HG03521 (cell line): ENCODE measurements around the gene TMEM185A.
"Not testable (repeated sequence)": the region's sequence is repeated elsewhere in the genome, so short reads cannot be mapped to it uniquely, and the experiment has no call there.

ENCODE experiments used
- ATAC-seq: cut with Tn5 transposase; IDR thresholded peaks from one replicate; pipeline ENCODE4 v1.9.1; 2021; ENCODE audit warnings: mild to moderate bottlenecking, moderate library complexity; ENCODE audit not compliant: unreplicated experiment

The TMEM185A gene

GRCh38 chrX:149628280-149628679 lies 3.3 kb downstream of the TMEM185A start:
- no peak for ATAC-seq

GRCh38 chrX:149626829-149627228 lies 4.8 kb downstream of the TMEM185A start:
- ATAC-seq = not testable (repeated sequence)

- not testable (repeated sequence) for ATAC-seq
These were observed 11.9 kb downstream of the TMEM185A start for GRCh38 chrX:149619662-149620061.

- ATAC-seq = no peak
These were observed 12.7 kb downstream of the TMEM185A start for GRCh38 chrX:149618871-149619270.

GRCh38 chrX:149611623-149612175 lies 19.9 kb downstream of the TMEM185A start:
- ATAC-seq = no peak

GRCh38 chrX:149610511-149610910 lies 21.1 kb downstream of the TMEM185A start:
- ATAC-seq = no peak

GRCh38 chrX:149607699-149608098 lies 23.9 kb downstream of the TMEM185A start:
- no peak for ATAC-seq

- ATAC-seq = not testable (repeated sequence)
These were observed 26.2 kb downstream of the TMEM185A start for GRCh38 chrX:149605248-149605885.

GRCh38 chrX:149598603-149599002 lies 33.0 kb downstream of the TMEM185A start:
- not testable (repeated sequence) for ATAC-seq

- ATAC-seq = not testable (repeated sequence)
These were observed 35.6 kb downstream of the TMEM185A start for GRCh38 chrX:149595943-149596342.

GRCh38 chrX:149595214-149595613 lies 36.4 kb downstream of the TMEM185A start, which contains the start of gene HSFX2:
Gene HSFX2 (minus strand): TSS chrX:149595314. CDS start chrX:149594700, 614 bp downstream.
- ATAC-seq = not testable (repeated sequence)

- not testable (repeated sequence) for ATAC-seq
These were observed 40.6 kb downstream of the TMEM185A start for GRCh38 chrX:149590993-149591392.

- ATAC-seq = not testable (repeated sequence)
These were observed 44.2 kb downstream of the TMEM185A start, which contains the start of gene MAGEA9B for GRCh38 chrX:149587359-149587758. Gene MAGEA9B (minus strand): TSS chrX:149587459. CDS start chrX:149583179, 4,280 bp downstream.

- not testable (repeated sequence) for ATAC-seq
These were observed 46.0 kb downstream of the TMEM185A start for GRCh38 chrX:149585631-149586030.

- peak; percentile 100 for ATAC-seq
These were observed 58.1 kb downstream of the TMEM185A start for GRCh38 chrX:149573456-149573855.

- ATAC-seq = no peak
These were observed 58.8 kb downstream of the TMEM185A start for GRCh38 chrX:149572743-149573142.

GRCh38 chrX:149571770-149572169 lies 59.8 kb downstream of the TMEM185A start:
- no peak for ATAC-seq

GRCh38 chrX:149570668-149571067 lies 60.9 kb downstream of the TMEM185A start:
- ATAC-seq = no peak

GRCh38 chrX:149569770-149570169 lies 61.8 kb downstream of the TMEM185A start:
- no peak for ATAC-seq

- no peak for ATAC-seq
These were observed 62.8 kb downstream of the TMEM185A start for GRCh38 chrX:149568701-149569296.

- no peak for ATAC-seq
These were observed 63.8 kb downstream of the TMEM185A start for GRCh38 chrX:149567621-149568417.
